Panc1 (cell line): ENCODE measurements around the gene LGI4. TPM values are rescaled to one million over a fixed set of nuclear protein-coding genes. Genes with fewer than 3 reads are reported as not detected.

ENCODE experiments used
- ATAC-seq: fragments of 200-7000 bp; cut with Tn5 transposase; 2 replicates; pipeline ENCODE4 v1.9.1; 2020; ENCODE audit warnings: mild to moderate bottlenecking, moderate library complexity
- BruUV-seq: library from RNA; stranded (reverse); fragments of 400-500 nt; replicated peaks from 2 replicates; lab custom pipeline; 2021; lab: Mats Ljungman, UMichigan
- CTCF ChIA-PET: fragments of 300-600 bp; sonication (Branson Sonifier 250); formaldehyde crosslinking; loops from one replicate; lab custom pipeline; 2022; ENCODE audit warnings: antibody characterized with exemption; lab: Charles Lee
- POLR2A ChIA-PET: fragments of 300-600 bp; sonication (Branson Sonifier 250); formaldehyde crosslinking; loops from one replicate; lab custom pipeline; 2022; ENCODE audit warnings: antibody characterized with exemption; lab: Charles Lee
- DNase-seq: peaks from one replicate; pipeline ENCODE4 v3.0.0-alpha.2; 2010; ENCODE audit warnings: low read depth, low spot score
- H3K27ac ChIP-seq: 2 replicates; pipeline ENCODE4 v1.5.1; 2011; ENCODE audit warnings: mild to moderate bottlenecking, low read length, inconsistent platforms
- H3K27me3 ChIP-seq: fragments of 200-500 bp; sonication (Bioruptor generic); 2 replicates; pipeline ENCODE4 v1.6.0; 2014; ENCODE audit warnings: low read length, inconsistent platforms; ENCODE audit not compliant: control insufficient read depth, insufficient read depth
- H3K36me3 ChIP-seq: fragments of 200-500 bp; sonication (Bioruptor generic); 2 replicates; pipeline ENCODE4 v1.5.1; 2014; ENCODE audit warnings: inconsistent platforms, mild to moderate bottlenecking, low read length, moderate library complexity; ENCODE audit not compliant: control insufficient read depth, insufficient read depth
- H3K4me1 ChIP-seq: 2 replicates; pipeline ENCODE4 v1.5.1; 2011; ENCODE audit warnings: inconsistent platforms, mild to moderate bottlenecking, low read length, moderate library complexity; ENCODE audit not compliant: control insufficient read depth, insufficient read depth
- H3K4me3 ChIP-seq, 2 experiments: 2 replicates each; pipeline ENCODE4 v1.5.1; 2011 to 2012; ENCODE audit warnings: low read depth in 2 of 2, low read length in 2 of 2, mild to moderate bottlenecking in 2 of 2, inconsistent platforms in 1 of 2, moderate library complexity in 1 of 2
- H3K9me3 ChIP-seq: fragments of 200-500 bp; sonication (Bioruptor generic); 2 replicates; pipeline ENCODE4 v1.5.1; 2014; ENCODE audit warnings: low read depth, mild to moderate bottlenecking, inconsistent platforms, low read length, moderate library complexity; ENCODE audit not compliant: control insufficient read depth, insufficient read depth
- POLR2AphosphoS5 ChIP-seq: IDR thresholded peaks from 2 replicates; pipeline ENCODE4 v1.6.1; 2012; ENCODE audit warnings: mild to moderate bottlenecking, low read depth, low read length, moderate library complexity
- SIN3A ChIP-seq: IDR thresholded peaks from 2 replicates; pipeline ENCODE4 v1.6.1; 2012; ENCODE audit warnings: low read depth, mild to moderate bottlenecking, low read length, moderate library complexity, borderline replicate concordance; ENCODE audit not compliant: insufficient read depth
- TCF7L2 ChIP-seq: IDR thresholded peaks from 2 replicates; pipeline ENCODE4 v1.6.1; 2011; ENCODE audit warnings: mild to moderate bottlenecking, low read depth, low read length, inconsistent platforms
- in situ Hi-C: cut with HindIII; loops from 2 replicates; pipeline ENCODE4 v1.10.0; 2016; ENCODE audit warnings: low sequenced_read_pairs, low pct_unique_long_range_greater_than_20kb
- intact Hi-C: fragments of 100-400 bp; cut with micrococcal nuclease; formaldehyde crosslinking; loops from one replicate; pipeline ENCODE4 v1.10.0; 2022; ENCODE audit not compliant: unreplicated experiment
- total RNA-seq: library from RNA; stranded (reverse); gene quantifications from one replicate; pipeline ENCODE4 v1.2.1, GENCODE V29; 2021; ENCODE audit not compliant: unreplicated experiment
- TF ChIP-seq, protein P1 (sequence below), 2 experiments: IDR thresholded peaks; 2 replicates each; pipeline ENCODE4 v1.6.1; 2011 to 2012; ENCODE audit warnings: low read depth in 2 of 2, control low read depth in 1 of 2, low read length in 1 of 2, mild to moderate bottlenecking in 1 of 2, moderate library complexity in 1 of 2; ENCODE audit not compliant: insufficient read depth in 1 of 2
- TF ChIP-seq, protein P2 (sequence below): fragments of 450-650 bp; IDR thresholded peaks from 2 replicates; pipeline ENCODE4 v1.5.1; 2017; ENCODE audit warnings: mild to moderate bottlenecking

LGI4 gene
- total RNA-seq, 1 experiment from 2014 or later: 0.18 TPM

DNA sequence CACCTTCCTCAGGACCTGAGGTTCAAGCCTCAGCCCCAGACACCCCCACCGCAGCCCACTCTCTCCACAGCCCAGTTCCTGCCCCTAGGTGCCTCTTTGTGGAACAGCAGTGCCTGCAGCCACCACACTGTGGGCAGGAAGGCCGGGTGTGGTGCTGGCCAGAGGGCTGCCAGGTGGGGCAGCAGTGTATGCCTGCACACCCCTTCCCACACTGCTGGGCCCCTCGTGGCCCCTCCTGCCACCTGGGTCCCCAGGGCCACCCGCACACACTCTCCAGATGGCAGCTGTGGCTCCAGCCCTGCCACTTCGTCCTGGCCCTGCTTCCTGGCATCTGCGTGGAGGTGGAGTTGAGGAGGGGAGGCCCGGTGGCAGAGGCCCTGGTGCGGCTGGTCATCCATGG lies 58.2 kb downstream of the LGI4 start:
- TF ChIP-seq SIN3A (no peak), TCF7L2 (no peak), POLR2AphosphoS5 (no peak)
- TF ChIP-seq, protein P1, sequence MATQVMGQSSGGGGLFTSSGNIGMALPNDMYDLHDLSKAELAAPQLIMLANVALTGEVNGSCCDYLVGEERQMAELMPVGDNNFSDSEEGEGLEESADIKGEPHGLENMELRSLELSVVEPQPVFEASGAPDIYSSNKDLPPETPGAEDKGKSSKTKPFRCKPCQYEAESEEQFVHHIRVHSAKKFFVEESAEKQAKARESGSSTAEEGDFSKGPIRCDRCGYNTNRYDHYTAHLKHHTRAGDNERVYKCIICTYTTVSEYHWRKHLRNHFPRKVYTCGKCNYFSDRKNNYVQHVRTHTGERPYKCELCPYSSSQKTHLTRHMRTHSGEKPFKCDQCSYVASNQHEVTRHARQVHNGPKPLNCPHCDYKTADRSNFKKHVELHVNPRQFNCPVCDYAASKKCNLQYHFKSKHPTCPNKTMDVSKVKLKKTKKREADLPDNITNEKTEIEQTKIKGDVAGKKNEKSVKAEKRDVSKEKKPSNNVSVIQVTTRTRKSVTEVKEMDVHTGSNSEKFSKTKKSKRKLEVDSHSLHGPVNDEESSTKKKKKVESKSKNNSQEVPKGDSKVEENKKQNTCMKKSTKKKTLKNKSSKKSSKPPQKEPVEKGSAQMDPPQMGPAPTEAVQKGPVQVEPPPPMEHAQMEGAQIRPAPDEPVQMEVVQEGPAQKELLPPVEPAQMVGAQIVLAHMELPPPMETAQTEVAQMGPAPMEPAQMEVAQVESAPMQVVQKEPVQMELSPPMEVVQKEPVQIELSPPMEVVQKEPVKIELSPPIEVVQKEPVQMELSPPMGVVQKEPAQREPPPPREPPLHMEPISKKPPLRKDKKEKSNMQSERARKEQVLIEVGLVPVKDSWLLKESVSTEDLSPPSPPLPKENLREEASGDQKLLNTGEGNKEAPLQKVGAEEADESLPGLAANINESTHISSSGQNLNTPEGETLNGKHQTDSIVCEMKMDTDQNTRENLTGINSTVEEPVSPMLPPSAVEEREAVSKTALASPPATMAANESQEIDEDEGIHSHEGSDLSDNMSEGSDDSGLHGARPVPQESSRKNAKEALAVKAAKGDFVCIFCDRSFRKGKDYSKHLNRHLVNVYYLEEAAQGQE (IDR thresholded peaks at IDR 0.05; ENCODE audit: insufficient read depth in 1 of 2, low read depth in 2 of 2, low read length in 1 of 2): no peak
- TF ChIP-seq, protein P2, sequence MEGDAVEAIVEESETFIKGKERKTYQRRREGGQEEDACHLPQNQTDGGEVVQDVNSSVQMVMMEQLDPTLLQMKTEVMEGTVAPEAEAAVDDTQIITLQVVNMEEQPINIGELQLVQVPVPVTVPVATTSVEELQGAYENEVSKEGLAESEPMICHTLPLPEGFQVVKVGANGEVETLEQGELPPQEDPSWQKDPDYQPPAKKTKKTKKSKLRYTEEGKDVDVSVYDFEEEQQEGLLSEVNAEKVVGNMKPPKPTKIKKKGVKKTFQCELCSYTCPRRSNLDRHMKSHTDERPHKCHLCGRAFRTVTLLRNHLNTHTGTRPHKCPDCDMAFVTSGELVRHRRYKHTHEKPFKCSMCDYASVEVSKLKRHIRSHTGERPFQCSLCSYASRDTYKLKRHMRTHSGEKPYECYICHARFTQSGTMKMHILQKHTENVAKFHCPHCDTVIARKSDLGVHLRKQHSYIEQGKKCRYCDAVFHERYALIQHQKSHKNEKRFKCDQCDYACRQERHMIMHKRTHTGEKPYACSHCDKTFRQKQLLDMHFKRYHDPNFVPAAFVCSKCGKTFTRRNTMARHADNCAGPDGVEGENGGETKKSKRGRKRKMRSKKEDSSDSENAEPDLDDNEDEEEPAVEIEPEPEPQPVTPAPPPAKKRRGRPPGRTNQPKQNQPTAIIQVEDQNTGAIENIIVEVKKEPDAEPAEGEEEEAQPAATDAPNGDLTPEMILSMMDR: no peak
- DNase-seq (no peak), ATAC-seq (no peak)
- Histone ChIP-seq H3K4me1 (no peaks in the 10 kb centered on the region), H3K36me3 (no peaks in the 10 kb centered on the region), H3K4me3 (no peak overlapping the region), H3K9me3 (no peaks in the 10 kb centered on the region), H3K27me3 (no peaks in the 10 kb centered on the region; the same call in 1 of the 2 replicates), H3K27ac (no peak overlapping the region)
- POLR2A ChIA-PET: no interaction called here
- no TSS peak for BruUV-seq
- in situ Hi-C loops (no loop called here), intact Hi-C loops (no loop called here)
- CTCF ChIA-PET: no interaction called here

DNA sequence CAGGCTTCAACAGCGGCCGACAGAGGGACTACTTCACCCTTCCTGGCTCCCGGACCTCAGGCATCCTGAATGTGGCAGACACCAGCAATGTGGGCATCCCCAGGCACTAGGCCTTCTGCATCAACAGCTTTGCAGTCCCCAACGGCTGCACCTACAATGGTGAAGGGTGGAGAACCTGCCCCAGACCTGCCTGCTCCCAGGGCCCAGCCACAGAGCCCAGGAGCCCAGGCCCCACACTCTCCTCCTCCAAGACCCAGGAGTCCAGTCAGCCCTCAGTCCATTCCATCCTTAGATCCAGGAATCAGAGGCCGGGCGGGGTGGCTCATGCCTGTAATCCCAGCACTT lies 58.9 kb downstream of the LGI4 start:
- H3K4me3 ChIP-seq: no peak overlapping the region
- ATAC-seq: peak; percentile 44
- in situ Hi-C loops: no loop called here
- H3K4me1 ChIP-seq: no peaks in the 10 kb centered on the region
- intact Hi-C loops: no loop called here
- POLR2A ChIA-PET: interaction anchor here (0.6 kb wide), 1 partner anchor 11 kb away, joined by 3 read pairs; no protein-coding TSS in a partner anchor
- DNase-seq: no peak
- TF ChIP-seq, protein P1 (IDR thresholded peaks at IDR 0.05; ENCODE audit: insufficient read depth in 1 of 2, low read depth in 2 of 2, low read length in 1 of 2): no peak
- TF ChIP-seq TCF7L2 (no peak), POLR2AphosphoS5 (no peak), SIN3A (no peak)
- TF ChIP-seq, protein P2: no peak
- no peaks in the 10 kb centered on the region; the same call in 1 of the 2 replicates for H3K27me3 ChIP-seq
- no peaks in the 10 kb centered on the region for H3K9me3 ChIP-seq
- no peaks in the 10 kb centered on the region for H3K36me3 ChIP-seq
- CTCF ChIA-PET: no interaction called here
- H3K27ac ChIP-seq: no peak overlapping the region
- no TSS peak for BruUV-seq
